ENCODE results near the gene DKK2. TPM values are rescaled to one million over a fixed set of nuclear protein-coding genes. Genes with fewer than 3 reads are reported as not detected.

Gene DKK2
- total RNA-seq, 2 donors from 2014 or later: not detected

DNA sequence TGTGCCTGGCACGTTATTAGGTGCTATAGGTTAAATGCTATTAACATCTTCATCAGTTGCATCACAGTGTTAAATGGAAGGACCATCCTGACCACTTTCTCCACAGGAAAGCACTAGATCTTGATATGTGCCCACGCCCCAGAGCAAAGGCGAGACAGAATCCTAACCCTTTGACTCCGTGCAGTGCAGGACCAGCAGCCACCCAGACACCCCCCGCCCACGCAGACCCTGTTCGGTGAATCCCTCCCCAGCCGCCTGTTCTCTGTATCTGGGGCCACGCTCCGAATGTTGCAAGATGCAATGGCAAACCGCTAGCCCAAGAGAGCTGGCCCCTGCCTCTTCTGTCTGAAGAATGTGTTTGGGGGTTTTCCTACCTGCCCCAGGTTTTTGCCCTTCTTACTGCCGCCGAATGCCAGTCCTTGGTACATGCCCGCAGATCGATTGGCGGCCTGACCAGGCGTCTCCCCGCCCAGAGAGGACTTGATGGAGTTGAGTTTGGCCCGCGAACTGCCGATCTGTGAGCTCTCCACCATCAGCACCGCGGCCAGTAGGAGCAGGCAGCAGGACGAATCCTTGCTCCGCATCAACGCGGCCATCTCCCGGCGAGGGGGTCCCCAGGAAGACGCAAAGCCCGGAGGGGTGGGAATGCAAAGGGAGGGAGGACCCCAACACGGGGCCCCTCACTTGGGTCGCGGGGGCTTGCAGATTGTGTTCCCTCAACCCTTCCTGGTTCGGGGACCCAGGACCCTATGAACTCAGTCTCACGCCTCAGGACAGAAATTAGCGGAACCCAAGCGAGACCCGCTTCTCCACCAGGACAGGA is 906 bp downstream of the DKK2 start:
- Mint-ChIP-seq H3K4me1 (peaks cover 21% of the 10 kb centered on the region), H3K27me3 (ENCODE audit: insufficient read depth) (peaks cover 79% of the 10 kb centered on the region), H3K4me3 (peak overlapping the region; percentile 51), H3K27ac (no peak overlapping the region), H3K36me3 (ENCODE audit: low read depth) (no peaks in the 10 kb centered on the region), H3K9me3 (no peaks in the 10 kb centered on the region)
- peaks cover 72% of the 10 kb centered on the region for H3K27me3 ChIP-seq (ENCODE audit: control insufficient read depth, insufficient read depth, low read length, poor library complexity, severe bottlenecking)
- no peaks in the 10 kb centered on the region for H3K36me3 ChIP-seq (ENCODE audit: control insufficient read depth, insufficient read depth, low read length)
- TF ChIP-seq, protein P1, sequence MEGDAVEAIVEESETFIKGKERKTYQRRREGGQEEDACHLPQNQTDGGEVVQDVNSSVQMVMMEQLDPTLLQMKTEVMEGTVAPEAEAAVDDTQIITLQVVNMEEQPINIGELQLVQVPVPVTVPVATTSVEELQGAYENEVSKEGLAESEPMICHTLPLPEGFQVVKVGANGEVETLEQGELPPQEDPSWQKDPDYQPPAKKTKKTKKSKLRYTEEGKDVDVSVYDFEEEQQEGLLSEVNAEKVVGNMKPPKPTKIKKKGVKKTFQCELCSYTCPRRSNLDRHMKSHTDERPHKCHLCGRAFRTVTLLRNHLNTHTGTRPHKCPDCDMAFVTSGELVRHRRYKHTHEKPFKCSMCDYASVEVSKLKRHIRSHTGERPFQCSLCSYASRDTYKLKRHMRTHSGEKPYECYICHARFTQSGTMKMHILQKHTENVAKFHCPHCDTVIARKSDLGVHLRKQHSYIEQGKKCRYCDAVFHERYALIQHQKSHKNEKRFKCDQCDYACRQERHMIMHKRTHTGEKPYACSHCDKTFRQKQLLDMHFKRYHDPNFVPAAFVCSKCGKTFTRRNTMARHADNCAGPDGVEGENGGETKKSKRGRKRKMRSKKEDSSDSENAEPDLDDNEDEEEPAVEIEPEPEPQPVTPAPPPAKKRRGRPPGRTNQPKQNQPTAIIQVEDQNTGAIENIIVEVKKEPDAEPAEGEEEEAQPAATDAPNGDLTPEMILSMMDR (conservative IDR thresholded peaks at IDR 0.05): no peak
- peak overlapping the region; percentile 80 for H3K4me3 ChIP-seq (ENCODE audit: low read length)
- H3K9ac ChIP-seq (ENCODE audit: extremely low read depth, low read length, poor library complexity, severe bottlenecking): no peak overlapping the region
- H3K27ac ChIP-seq (ENCODE audit: low read depth, low read length): no peak overlapping the region
- H3K9me3 ChIP-seq (ENCODE audit: control insufficient read depth, low read length): no peaks in the 10 kb centered on the region
- 2% methylated on average over 10 to 39 of the region's 39 CpGs for WGBS, 2 experiments (ENCODE audit: insufficient coverage in 1 of 2, insufficient read length in 1 of 2)
- H3K4me1 ChIP-seq (ENCODE audit: control insufficient read depth, insufficient read depth, low read length): no peaks in the 10 kb centered on the region
- DNase-seq: peak; percentile 79

GRCh38 chr4:107034091-107034995 is 1.8 kb downstream of the DKK2 start:
- Histone ChIP-seq H3K36me3 (ENCODE audit: control insufficient read depth, insufficient read depth, low read length) (no peaks in the 10 kb centered on the region), H3K27ac (ENCODE audit: low read depth, low read length) (no peak overlapping the region), H3K4me1 (ENCODE audit: control insufficient read depth, insufficient read depth, low read length) (no peaks in the 10 kb centered on the region), H3K9ac (ENCODE audit: extremely low read depth, low read length, poor library complexity, severe bottlenecking) (no peak overlapping the region), H3K27me3 (ENCODE audit: control insufficient read depth, insufficient read depth, low read length, poor library complexity, severe bottlenecking) (peaks cover 72% of the 10 kb centered on the region), H3K9me3 (ENCODE audit: control insufficient read depth, low read length) (no peaks in the 10 kb centered on the region), H3K4me3 (ENCODE audit: low read length) (peak overlapping the region; percentile 81)
- H3K36me3 Mint-ChIP-seq (ENCODE audit: low read depth): no peaks in the 10 kb centered on the region
- H3K4me3 Mint-ChIP-seq: peak overlapping the region; percentile 62
- peak; percentile 87 for DNase-seq
- TF ChIP-seq, protein P1 (conservative IDR thresholded peaks at IDR 0.05): peak; percentile 80
- no peaks in the 10 kb centered on the region for H3K9me3 Mint-ChIP-seq
- 4 to 6% methylated on average over 10 to 39 of the region's 39 CpGs for WGBS, 2 experiments (ENCODE audit: insufficient coverage in 1 of 2, insufficient read length in 1 of 2)
- H3K27ac Mint-ChIP-seq: no peak overlapping the region
- H3K27me3 Mint-ChIP-seq (ENCODE audit: insufficient read depth): peaks cover 71% of the 10 kb centered on the region
- H3K4me1 Mint-ChIP-seq: peaks cover 21% of the 10 kb centered on the region

GRCh38 chr4:107027379-107027778 is 8.7 kb downstream of the DKK2 start:
- no peaks in the 10 kb centered on the region for H3K4me1 ChIP-seq (ENCODE audit: control insufficient read depth, insufficient read depth, low read length)
- no CpG with 5 or more reads among the region's 1 CpG for WGBS, 2 experiments (ENCODE audit: insufficient coverage in 1 of 2, insufficient read length in 1 of 2)
- H3K27me3 ChIP-seq (ENCODE audit: control insufficient read depth, insufficient read depth, low read length, poor library complexity, severe bottlenecking): peaks cover 4% of the 10 kb centered on the region
- H3K27me3 Mint-ChIP-seq (ENCODE audit: insufficient read depth): peaks cover 7% of the 10 kb centered on the region
- no peak overlapping the region for H3K9ac ChIP-seq (ENCODE audit: extremely low read depth, low read length, poor library complexity, severe bottlenecking)
- H3K27ac ChIP-seq (ENCODE audit: low read depth, low read length): no peak overlapping the region
- DNase-seq: no peak
- no peaks in the 10 kb centered on the region for H3K9me3 ChIP-seq (ENCODE audit: control insufficient read depth, low read length)
- no peaks in the 10 kb centered on the region for H3K4me1 Mint-ChIP-seq
- H3K9me3 Mint-ChIP-seq: no peaks in the 10 kb centered on the region
- no peaks in the 10 kb centered on the region for H3K36me3 ChIP-seq (ENCODE audit: control insufficient read depth, insufficient read depth, low read length)
- H3K4me3 Mint-ChIP-seq: no peak overlapping the region
- TF ChIP-seq, protein P1 (conservative IDR thresholded peaks at IDR 0.05): no peak
- no peak overlapping the region for H3K27ac Mint-ChIP-seq
- H3K36me3 Mint-ChIP-seq (ENCODE audit: low read depth): no peaks in the 10 kb centered on the region
- no peak overlapping the region for H3K4me3 ChIP-seq (ENCODE audit: low read length)

Data from endodermal cell (in vitro differentiated cells).